HAP-1 (cell line): Measurements from ENCODE around the gene CDK8.

ENCODE experiments used
- DNase-seq, 2 experiments: peaks; one replicate each; pipeline ENCODE4 v3.0.0-alpha.2; 2016 to 2020; ENCODE audit warnings: low spot score in 2 of 2
- H3K27me3 ChIP-seq: fragments of 250-450 bp; sonication (Bioruptor Pico); 2 replicates; pipeline ENCODE4 v1.5.1; 2020; ENCODE audit warnings: low read depth, mild to moderate bottlenecking, moderate library complexity
- H3K36me3 ChIP-seq: fragments of 250-450 bp; sonication (Bioruptor Pico); replicated peaks from 2 replicates; pipeline ENCODE4 v1.5.1; 2020; ENCODE audit warnings: mild to moderate bottlenecking
- H3K4me1 ChIP-seq: fragments of 250-450 bp; sonication (Bioruptor Pico); 2 replicates; pipeline ENCODE4 v1.5.1; 2020; ENCODE audit warnings: mild to moderate bottlenecking
- H3K4me3 ChIP-seq: fragments of 250-450 bp; sonication (Bioruptor Pico); 2 replicates; pipeline ENCODE4 v1.5.1; 2020; ENCODE audit warnings: mild to moderate bottlenecking, moderate library complexity
- H3K9me3 ChIP-seq: fragments of 250-450 bp; sonication (Bioruptor Pico); 2 replicates; pipeline ENCODE4 v1.5.1; 2020; ENCODE audit warnings: mild to moderate bottlenecking, moderate library complexity
- in situ Hi-C: fragments of 300-500 bp; cut with MboI; formaldehyde crosslinking; loops from 3 replicates; pipeline ENCODE4 v1.14.3; 2020; ENCODE audit warnings: low sequenced_read_pairs, inconsistent platforms, mixed read lengths

The CDK8 gene

GRCh38 chr13:26390203-26390602, 136.3 kb downstream of the CDK8 start:
- no peaks in the 10 kb centered on the region for H3K27me3 ChIP-seq
- in situ Hi-C loops: no loop called here
- no peak overlapping the region for H3K4me3 ChIP-seq
- DNase-seq: no peak
- H3K4me1 ChIP-seq: no peaks in the 10 kb centered on the region; the same call in 1 of the 2 replicates
- no peaks in the 10 kb centered on the region; the same call in 1 of the 2 replicates for H3K36me3 ChIP-seq
- H3K9me3 ChIP-seq: no peaks in the 10 kb centered on the region

DNA sequence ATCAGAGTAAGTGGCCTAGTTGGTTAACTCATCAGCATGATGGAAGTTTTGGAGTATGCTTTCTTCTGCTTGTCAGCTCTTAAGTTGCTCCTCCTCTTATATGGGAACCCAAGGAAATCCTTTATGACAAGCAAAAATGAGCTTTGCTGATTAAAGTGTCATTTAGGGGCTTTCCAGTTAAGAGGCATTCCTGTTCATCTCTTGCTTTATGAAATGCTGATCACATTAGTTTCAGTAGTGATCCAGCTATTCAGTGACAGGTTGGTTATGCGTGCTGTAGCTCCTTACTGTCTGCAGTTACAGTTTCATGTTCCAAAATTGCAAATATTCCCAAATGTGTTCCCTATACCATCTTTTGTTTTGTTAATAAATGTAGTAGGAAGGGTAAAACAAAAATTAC, 146.6 kb downstream of the CDK8 start:
- no peak overlapping the region for H3K4me3 ChIP-seq
- DNase-seq: no peak
- peaks cover 20% of the 10 kb centered on the region for H3K36me3 ChIP-seq
- H3K27me3 ChIP-seq: no peaks in the 10 kb centered on the region
- no peaks in the 10 kb centered on the region for H3K9me3 ChIP-seq
- in situ Hi-C loops: no loop called here
- H3K4me1 ChIP-seq: no peaks in the 10 kb centered on the region

- DNase-seq: no peak
- Histone ChIP-seq H3K4me1 (no peaks in the 10 kb centered on the region), H3K27me3 (no peaks in the 10 kb centered on the region), H3K36me3 (peaks cover 20% of the 10 kb centered on the region), H3K4me3 (no peak overlapping the region), H3K9me3 (no peaks in the 10 kb centered on the region)
- in situ Hi-C loops: no loop called here
Measured at GRCh38 chr13:26401069-26401468, 147.1 kb downstream of the CDK8 start.

DNA sequence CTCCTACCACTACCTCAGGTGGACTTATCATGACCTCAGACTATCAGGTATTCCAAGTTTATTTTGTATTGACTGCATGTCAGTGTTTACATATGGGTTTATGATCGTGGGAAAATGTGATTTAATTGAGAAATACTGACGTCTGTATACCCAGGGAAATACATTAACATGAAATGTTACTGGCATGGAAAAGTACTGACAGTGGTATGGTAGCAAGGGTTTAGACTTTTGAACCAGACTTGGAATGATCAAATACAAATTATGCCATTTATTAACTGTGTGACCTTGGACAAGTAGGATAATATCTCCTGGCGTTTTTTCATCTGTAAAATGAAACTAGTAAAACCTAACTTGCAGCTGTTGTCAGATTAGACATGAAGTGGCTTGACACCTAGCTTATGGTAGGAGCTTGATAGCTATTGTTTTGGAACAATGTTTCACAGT, 147.7 kb downstream of the CDK8 start:
- no peaks in the 10 kb centered on the region for H3K4me1 ChIP-seq
- no peak overlapping the region for H3K4me3 ChIP-seq
- H3K9me3 ChIP-seq: no peaks in the 10 kb centered on the region
- DNase-seq: no peak
- peaks cover 20% of the 10 kb centered on the region for H3K36me3 ChIP-seq
- no peaks in the 10 kb centered on the region for H3K27me3 ChIP-seq
- in situ Hi-C loops: no loop called here

DNA sequence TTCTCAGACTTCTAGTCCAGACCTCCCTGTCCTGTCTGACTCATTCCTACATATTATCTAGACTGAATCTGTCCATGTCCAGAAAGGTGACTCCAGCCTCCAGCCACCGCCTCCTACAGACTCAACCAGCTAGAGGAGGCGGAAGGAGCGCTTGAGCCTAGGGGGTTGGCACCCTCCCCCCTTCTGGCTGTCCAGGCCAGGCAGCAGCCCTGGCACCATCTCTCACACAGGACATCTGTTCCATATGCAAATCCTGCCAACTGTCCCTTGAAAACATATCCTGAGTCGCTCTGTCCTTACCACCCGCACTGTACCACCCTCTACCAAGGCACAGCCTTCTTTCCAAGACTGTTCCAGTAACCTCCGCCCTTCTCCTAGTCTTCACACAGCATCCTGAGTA, 152.9 kb downstream of the CDK8 start:
- peaks cover 8% of the 10 kb centered on the region; the same call in 1 of the 2 replicates for H3K36me3 ChIP-seq
- DNase-seq: no peak
- H3K9me3 ChIP-seq: no peaks in the 10 kb centered on the region
- in situ Hi-C loops: no loop called here
- H3K4me1 ChIP-seq: no peaks in the 10 kb centered on the region
- no peaks in the 10 kb centered on the region for H3K27me3 ChIP-seq
- no peak overlapping the region for H3K4me3 ChIP-seq

- no peak for DNase-seq
- Histone ChIP-seq H3K9me3 (no peaks in the 10 kb centered on the region), H3K27me3 (no peaks in the 10 kb centered on the region), H3K4me3 (no peak overlapping the region), H3K36me3 (no peaks in the 10 kb centered on the region), H3K4me1 (no peaks in the 10 kb centered on the region)
- in situ Hi-C loops: no loop called here
Measured at GRCh38 chr13:26411206-26411605, 157.3 kb downstream of the CDK8 start.

- no peak for DNase-seq
- no peaks in the 10 kb centered on the region for H3K36me3 ChIP-seq
- no peaks in the 10 kb centered on the region for H3K27me3 ChIP-seq
- no peak overlapping the region for H3K4me3 ChIP-seq
- no peaks in the 10 kb centered on the region for H3K4me1 ChIP-seq
- H3K9me3 ChIP-seq: no peaks in the 10 kb centered on the region
- in situ Hi-C loops: no loop called here
Measured at GRCh38 chr13:26412263-26412662, 158.3 kb downstream of the CDK8 start.

- DNase-seq: no peak
- H3K4me1 ChIP-seq: no peaks in the 10 kb centered on the region
- H3K36me3 ChIP-seq: no peaks in the 10 kb centered on the region
- in situ Hi-C loops: no loop called here
- H3K9me3 ChIP-seq: no peaks in the 10 kb centered on the region
- H3K4me3 ChIP-seq: no peak overlapping the region
- no peaks in the 10 kb centered on the region for H3K27me3 ChIP-seq
Measured at GRCh38 chr13:26412936-26413716, 159.2 kb downstream of the CDK8 start.

DNA sequence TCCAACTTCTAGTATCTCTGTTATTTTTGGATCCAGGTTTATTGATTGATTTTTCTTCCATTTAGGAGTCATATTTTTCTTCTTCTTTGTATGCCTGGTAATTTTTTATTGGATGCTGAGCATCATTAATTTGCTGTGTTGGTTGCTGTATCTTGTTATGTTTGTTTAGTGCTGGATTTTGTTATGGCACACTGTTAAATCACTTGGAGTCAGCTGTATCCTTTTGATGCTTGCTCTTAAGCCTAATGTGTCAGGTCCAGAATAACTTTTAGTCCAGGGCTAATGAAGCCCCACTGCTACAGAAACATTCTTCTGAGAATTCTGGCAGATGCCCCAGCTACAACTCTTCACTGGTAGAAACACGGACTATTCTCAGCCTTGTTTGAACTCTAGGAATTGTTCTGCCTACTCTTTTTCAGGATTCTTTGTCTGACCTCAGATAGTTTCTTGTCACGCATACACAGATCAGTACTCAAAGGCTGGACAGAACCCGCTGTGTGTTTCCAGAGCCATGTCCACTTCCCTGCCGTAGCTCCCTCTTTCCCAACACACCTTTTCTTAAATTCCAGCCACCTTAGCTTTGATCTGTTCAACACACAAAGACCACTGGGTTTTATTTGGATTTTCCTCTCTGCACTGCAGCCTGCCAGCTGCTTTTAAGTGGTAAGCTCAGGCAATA, 166.5 kb downstream of the CDK8 start:
- Histone ChIP-seq H3K4me1 (no peaks in the 10 kb centered on the region), H3K36me3 (no peaks in the 10 kb centered on the region), H3K9me3 (no peaks in the 10 kb centered on the region), H3K27me3 (no peaks in the 10 kb centered on the region), H3K4me3 (no peak overlapping the region)
- in situ Hi-C loops: no loop called here
- DNase-seq: no peak

DNA sequence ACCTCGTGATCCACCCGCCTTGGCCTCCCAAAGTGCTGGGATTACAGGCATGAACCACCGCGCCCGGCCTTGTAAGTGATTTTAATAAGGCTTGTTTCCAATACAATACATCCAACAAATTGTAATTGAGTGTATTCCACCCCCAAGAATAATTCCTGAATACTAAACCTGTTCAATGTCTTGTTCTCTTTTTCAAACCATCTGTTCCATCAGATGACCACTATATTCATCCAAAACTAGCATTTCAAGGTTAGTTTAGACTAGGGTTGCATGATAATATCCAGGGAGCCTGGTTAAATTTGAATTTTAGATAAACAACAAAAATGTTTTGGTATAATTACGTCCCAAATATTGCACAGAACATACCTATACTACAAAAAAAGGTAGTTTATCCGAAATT, 168.1 kb downstream of the CDK8 start:
- Histone ChIP-seq H3K27me3 (no peaks in the 10 kb centered on the region), H3K4me1 (no peaks in the 10 kb centered on the region), H3K36me3 (no peaks in the 10 kb centered on the region), H3K9me3 (no peaks in the 10 kb centered on the region), H3K4me3 (no peak overlapping the region)
- DNase-seq: no peak
- in situ Hi-C loops: no loop called here

GRCh38 chr13:26423629-26424028, 169.7 kb downstream of the CDK8 start:
- no peak overlapping the region for H3K4me3 ChIP-seq
- in situ Hi-C loops: no loop called here
- DNase-seq: no peak
- no peaks in the 10 kb centered on the region for H3K27me3 ChIP-seq
- no peaks in the 10 kb centered on the region for H3K9me3 ChIP-seq
- H3K4me1 ChIP-seq: no peaks in the 10 kb centered on the region
- no peaks in the 10 kb centered on the region for H3K36me3 ChIP-seq

DNA sequence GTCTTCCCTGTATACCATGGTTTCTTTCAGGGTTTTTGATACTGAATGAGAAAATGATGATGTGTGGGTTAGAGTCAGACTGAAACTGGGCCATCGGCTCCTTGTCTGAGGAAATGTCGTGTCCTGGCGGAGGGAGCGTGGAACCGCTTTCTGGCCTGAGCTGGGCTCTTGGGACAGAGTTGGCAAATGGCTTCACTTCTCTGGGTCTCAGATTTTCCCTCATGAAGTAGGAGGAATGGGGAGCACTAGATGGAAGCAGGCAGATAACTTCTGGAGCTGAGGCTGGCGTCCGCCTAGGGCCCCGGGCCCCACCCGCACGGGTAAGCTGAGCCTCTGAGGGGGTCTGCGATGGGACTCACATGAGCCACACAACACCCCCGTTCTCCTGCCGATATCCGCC, 170.3 kb downstream of the CDK8 start:
- H3K36me3 ChIP-seq: no peaks in the 10 kb centered on the region
- no peak for DNase-seq
- no peak overlapping the region for H3K4me3 ChIP-seq
- no peaks in the 10 kb centered on the region for H3K27me3 ChIP-seq
- no peaks in the 10 kb centered on the region for H3K4me1 ChIP-seq
- in situ Hi-C loops: no loop called here
- no peaks in the 10 kb centered on the region for H3K9me3 ChIP-seq

GRCh38 chr13:26425443-26426358, 171.8 kb downstream of the CDK8 start:
- H3K36me3 ChIP-seq: no peaks in the 10 kb centered on the region
- no peaks in the 10 kb centered on the region for H3K4me1 ChIP-seq
- no peak overlapping the region for H3K4me3 ChIP-seq
- no peaks in the 10 kb centered on the region for H3K9me3 ChIP-seq
- DNase-seq: no peak
- in situ Hi-C loops: no loop called here
- H3K27me3 ChIP-seq: no peaks in the 10 kb centered on the region

DNA sequence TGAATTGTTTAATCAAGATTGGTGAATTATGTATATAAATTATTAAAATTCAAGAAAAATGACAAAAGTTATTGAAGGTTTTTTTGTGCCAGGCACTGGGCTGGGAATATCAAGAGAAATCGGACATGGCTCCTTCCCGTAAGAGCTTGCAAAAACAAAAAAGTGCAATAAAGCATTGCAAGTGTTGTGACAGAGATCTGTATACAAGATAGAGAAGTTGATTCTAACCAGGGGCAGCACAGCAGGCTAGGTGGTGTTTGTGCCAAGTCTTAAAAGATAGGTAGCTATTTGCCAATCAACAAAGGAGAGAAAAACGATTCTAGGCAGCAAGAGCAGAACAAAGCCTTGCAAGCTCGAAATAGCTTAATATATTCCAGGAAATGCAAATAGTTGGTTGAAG, 179.8 kb downstream of the CDK8 start:
- in situ Hi-C loops: no loop called here
- Histone ChIP-seq H3K4me1 (no peaks in the 10 kb centered on the region), H3K4me3 (no peak overlapping the region), H3K9me3 (peaks cover 2% of the 10 kb centered on the region; the same call in 1 of the 2 replicates), H3K36me3 (no peaks in the 10 kb centered on the region), H3K27me3 (no peaks in the 10 kb centered on the region)
- DNase-seq: no peak
